Astrocyte of the cerebellum (primary cell): ENCODE measurements around the gene KCNG2.
A peak's percentile ranks its signal among the peaks of the same experiment; 100 is the strongest.
"Not testable (repeated sequence)": the region's sequence is repeated elsewhere in the genome, so short reads cannot be mapped to it uniquely, and the experiment has no call there.

Experiments
- DNase-seq: peaks from one replicate; pipeline ENCODE4 v3.0.0-alpha.2; 2011; ENCODE audit warnings: low read depth
- H3K4me3 ChIP-seq: 2 replicates; pipeline ENCODE4 v1.5.1; 2011; ENCODE audit warnings: mild to moderate bottlenecking, low read depth, low read length, moderate library complexity
- CTCF ChIP-seq: IDR thresholded peaks from 2 replicates; pipeline ENCODE4 v1.5.1; 2012; ENCODE audit warnings: low read length, low read depth, moderate library complexity, mild to moderate bottlenecking; ENCODE audit errors: missing control alignments
- in situ Hi-C: cut with HindIII; loops from 2 replicates; pipeline ENCODE4 v1.10.0; 2017; ENCODE audit warnings: low sequenced_read_pairs

KCNG2 gene

GRCh38 chr18:79797518-79798345 lies at the start of gene KCNG2:
Gene KCNG2, plus strand, starts transcription at chr18:79797938. Its CDS starts 65,730 bp downstream, at chr18:79863668.
- in situ Hi-C loops = no loop called here
- DNase-seq = no peak
- H3K4me3 ChIP-seq = peak within 1 kb of the TSS; percentile 27

GRCh38 chr18:79748321-79749180 lies 49.2 kb upstream of the KCNG2 start:
- no peak for TF ChIP-seq CTCF
- DNase-seq = no peak
- H3K4me3 ChIP-seq = no peak overlapping the region
- in situ Hi-C loops = no loop called here

More at GRCh38 chr18:79797518-79798345, at the start of gene KCNG2:
- no peak for TF ChIP-seq CTCF

GRCh38 chr18:79749251-79750191 lies 48.2 kb upstream of the KCNG2 start:
- no peak overlapping the region for H3K4me3 ChIP-seq
- no peak for DNase-seq
- TF ChIP-seq CTCF = no peak
- in situ Hi-C loops = no loop called here

GRCh38 chr18:79750980-79751571 lies 46.7 kb upstream of the KCNG2 start:
- no peak overlapping the region for H3K4me3 ChIP-seq
- in situ Hi-C loops = no loop called here
- no peak for DNase-seq
- no peak for TF ChIP-seq CTCF

GRCh38 chr18:79751918-79752578 lies 45.7 kb upstream of the KCNG2 start:
- H3K4me3 ChIP-seq, DNase-seq, in situ Hi-C loops: not testable (repeated sequence)

GRCh38 chr18:79752946-79753345 lies 44.8 kb upstream of the KCNG2 start:
- in situ Hi-C loops, DNase-seq, H3K4me3 ChIP-seq: not testable (repeated sequence)
